AG09309 (cell line): ENCODE measurements around the gene FLNC.

Experiments used
- DNase-seq: peaks from one replicate; pipeline ENCODE4 v3.0.0-alpha.2; 2010; ENCODE audit warnings: low read depth
- H3K4me3 ChIP-seq: 2 replicates; pipeline ENCODE4 v1.5.1; 2011; ENCODE audit warnings: mild to moderate bottlenecking, low read depth, low read length, moderate library complexity; ENCODE audit not compliant: control insufficient read depth
- TF ChIP-seq, protein P1 (sequence below): IDR thresholded peaks from 2 replicates; pipeline ENCODE4 v1.5.1; 2011; ENCODE audit warnings: mild to moderate bottlenecking, low read depth, low read length, inconsistent platforms; ENCODE audit not compliant: insufficient read depth, control insufficient read depth; ENCODE audit errors: missing control alignments

Gene FLNC

GRCh38 chr7:128890306-128891109 is 60.3 kb downstream of the FLNC start:
- no peak for DNase-seq
- no peak overlapping the region for H3K4me3 ChIP-seq
- TF ChIP-seq, protein P1, sequence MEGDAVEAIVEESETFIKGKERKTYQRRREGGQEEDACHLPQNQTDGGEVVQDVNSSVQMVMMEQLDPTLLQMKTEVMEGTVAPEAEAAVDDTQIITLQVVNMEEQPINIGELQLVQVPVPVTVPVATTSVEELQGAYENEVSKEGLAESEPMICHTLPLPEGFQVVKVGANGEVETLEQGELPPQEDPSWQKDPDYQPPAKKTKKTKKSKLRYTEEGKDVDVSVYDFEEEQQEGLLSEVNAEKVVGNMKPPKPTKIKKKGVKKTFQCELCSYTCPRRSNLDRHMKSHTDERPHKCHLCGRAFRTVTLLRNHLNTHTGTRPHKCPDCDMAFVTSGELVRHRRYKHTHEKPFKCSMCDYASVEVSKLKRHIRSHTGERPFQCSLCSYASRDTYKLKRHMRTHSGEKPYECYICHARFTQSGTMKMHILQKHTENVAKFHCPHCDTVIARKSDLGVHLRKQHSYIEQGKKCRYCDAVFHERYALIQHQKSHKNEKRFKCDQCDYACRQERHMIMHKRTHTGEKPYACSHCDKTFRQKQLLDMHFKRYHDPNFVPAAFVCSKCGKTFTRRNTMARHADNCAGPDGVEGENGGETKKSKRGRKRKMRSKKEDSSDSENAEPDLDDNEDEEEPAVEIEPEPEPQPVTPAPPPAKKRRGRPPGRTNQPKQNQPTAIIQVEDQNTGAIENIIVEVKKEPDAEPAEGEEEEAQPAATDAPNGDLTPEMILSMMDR: no peak

DNA sequence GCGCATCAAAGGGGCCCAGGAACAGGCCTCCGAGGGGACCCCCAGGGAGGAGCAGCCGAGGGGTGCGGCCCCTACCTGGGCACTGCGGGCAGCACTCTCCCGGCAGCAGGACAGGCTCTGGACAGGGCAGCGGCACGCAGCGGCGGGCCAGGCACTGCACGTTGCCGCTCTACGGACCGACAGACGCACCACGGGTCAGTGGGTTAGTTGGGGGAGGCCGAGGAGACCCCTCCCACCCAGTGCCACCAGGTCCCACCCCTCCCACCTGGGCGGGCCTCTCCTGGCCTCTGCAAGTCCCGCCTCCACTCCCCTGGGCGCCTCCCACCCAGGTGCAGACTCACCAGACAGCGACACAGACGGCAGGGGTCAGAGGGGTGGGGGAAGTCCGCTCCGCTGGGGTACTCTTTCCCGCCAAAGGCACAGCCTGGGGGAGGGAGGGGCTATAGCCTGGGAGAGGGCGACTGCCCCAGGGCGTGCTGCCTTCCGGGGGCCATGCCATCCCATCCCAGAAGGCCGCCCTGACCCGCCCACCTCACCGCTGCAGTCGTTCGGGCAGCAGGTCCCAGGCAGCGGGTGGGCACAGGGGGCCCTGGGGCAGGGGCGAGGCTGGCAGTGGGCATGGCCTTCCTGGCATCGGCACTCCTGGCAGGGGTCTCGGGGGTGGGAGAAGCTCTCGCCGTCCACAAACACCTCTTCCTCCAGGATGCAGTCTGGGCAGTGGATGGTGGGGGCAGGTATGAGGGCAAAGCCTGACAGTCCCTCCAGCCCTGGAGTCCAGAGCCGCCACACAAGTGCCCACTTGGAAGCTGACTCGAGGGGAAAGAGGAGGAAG is 61.1 kb downstream of the FLNC start:
- TF ChIP-seq, protein P1: no peak
- H3K4me3 ChIP-seq: no peak overlapping the region
- no peak for DNase-seq

GRCh38 chr7:128891942-128892269 is 61.7 kb downstream of the FLNC start:
- H3K4me3 ChIP-seq: no peak overlapping the region
- DNase-seq: no peak
- TF ChIP-seq, protein P1: no peak

- H3K4me3 ChIP-seq: no peak overlapping the region
- DNase-seq: no peak
- TF ChIP-seq, protein P1: no peak
Measured at GRCh38 chr7:128892521-128893250, 62.5 kb downstream of the FLNC start.

- no peak for DNase-seq
- no peak overlapping the region for H3K4me3 ChIP-seq
- TF ChIP-seq, protein P1: no peak
Measured at GRCh38 chr7:128893251-128894100, 63.3 kb downstream of the FLNC start.

- TF ChIP-seq, protein P1: no peak
- DNase-seq: no peak
- H3K4me3 ChIP-seq: no peak overlapping the region
Measured at GRCh38 chr7:128894101-128894440, 63.9 kb downstream of the FLNC start.
